H1 (cell line): ENCODE results near the gene GFAP. TPM values are rescaled to one million over a fixed set of nuclear protein-coding genes. Genes with fewer than 3 reads are reported as not detected.

ENCODE experiments used
- CTCF ChIA-PET: fragments of 300-600 bp; sonication (Branson Sonifier 250); formaldehyde crosslinking; loops from one replicate; lab custom pipeline; 2021; ENCODE audit not compliant: partially characterized antibody; lab: Charles Lee
- POLR2A ChIA-PET: fragments of 300-600 bp; sonication (Branson Sonifier 250); formaldehyde crosslinking; loops from one replicate; lab custom pipeline; 2021; ENCODE audit warnings: inconsistent platforms; ENCODE audit not compliant: partially characterized antibody; lab: Charles Lee
- DNase-seq, 2 experiments: peaks; one replicate each; pipeline versions ENCODE4 v3.0.0 to v3.0.0-alpha.2; 2010 to 2022; ENCODE audit warnings: low spot score in 2 of 2, low read depth in 1 of 2, mixed read lengths in 1 of 2
- FAIRE-seq: peaks from 2 replicates; lab custom pipeline; 2011; peaks lifted over from hg19 to GRCh38; lab: Jason Lieb, UNC
- H2AFZ ChIP-seq: 2 replicates; pipeline ENCODE4 v1.8.1; 2012; ENCODE audit warnings: low read length, inconsistent platforms
- H2AK5ac ChIP-seq: 2 replicates; pipeline ENCODE4 v1.6.1; 2013; ENCODE audit warnings: low read depth, low read length
- H2BK120ac ChIP-seq: replicated peaks from 2 replicates; pipeline ENCODE3; 2013; ENCODE audit warnings: low read depth, low read length, inconsistent platforms
- H2BK12ac ChIP-seq: 2 replicates; pipeline ENCODE4 v1.6.1; 2013; ENCODE audit warnings: low read depth, low read length
- H2BK15ac ChIP-seq: 2 replicates; pipeline ENCODE4 v1.6.1; 2013; ENCODE audit warnings: low read length
- H2BK20ac ChIP-seq: 2 replicates; pipeline ENCODE4 v1.6.1; 2013; ENCODE audit warnings: low read length
- H2BK5ac ChIP-seq: 2 replicates; pipeline ENCODE4 v1.6.1; 2013; ENCODE audit warnings: low read depth, low read length
- H3K14ac ChIP-seq: 2 replicates; pipeline ENCODE4 v1.6.1; 2013; ENCODE audit warnings: inconsistent platforms; ENCODE audit not compliant: insufficient read length
- H3K18ac ChIP-seq: 2 replicates; pipeline ENCODE4 v1.6.1; 2013; ENCODE audit warnings: low read length; ENCODE audit errors: extremely low read depth
- H3K23ac ChIP-seq: 2 replicates; pipeline ENCODE4 v1.6.1; 2013; ENCODE audit warnings: inconsistent platforms; ENCODE audit not compliant: insufficient read length
- H3K23me2 ChIP-seq: 2 replicates; pipeline ENCODE4 v1.6.1; 2013; ENCODE audit warnings: low read depth, low read length
- H3K27ac ChIP-seq: 2 replicates; pipeline ENCODE4 v1.6.1; 2011; ENCODE audit warnings: low read depth, low read length, inconsistent platforms
- H3K27me3 ChIP-seq, 4 experiments: replicated peaks in 1 of 4; 1 replicate in 1 of 4; 2 replicates in 3 of 4; pipeline versions ENCODE4 v1.6.1 to v1.8.1; 2011 to 2013; ENCODE audit warnings: low read length in 3 of 4, mild to moderate bottlenecking in 3 of 4, inconsistent platforms in 2 of 4, mixed read lengths in 2 of 4, moderate library complexity in 1 of 4; ENCODE audit not compliant: control insufficient read depth in 3 of 4, insufficient read depth in 3 of 4; ENCODE audit errors: extremely low read depth in 1 of 4
- H3K36me3 ChIP-seq, 4 experiments: 2 replicates each; pipeline versions ENCODE4 v1.6.1 to v1.8.1; 2011 to 2013; ENCODE audit warnings: mild to moderate bottlenecking in 4 of 4, low read length in 3 of 4, moderate library complexity in 2 of 4, control low read depth in 1 of 4, inconsistent platforms in 1 of 4; ENCODE audit not compliant: insufficient read depth in 4 of 4, control insufficient read depth in 2 of 4
- H3K4ac ChIP-seq: replicated peaks from 2 replicates; pipeline ENCODE3; 2013; ENCODE audit warnings: low read length, low read depth, mixed read lengths, inconsistent platforms; ENCODE audit not compliant: insufficient read length
- H3K4me1 ChIP-seq, 4 experiments: replicated peaks in 1 of 4; 1 replicate in 1 of 4; 2 replicates in 3 of 4; pipeline versions ENCODE4 v1.6.1 to v1.8.1; 2011 to 2013; ENCODE audit warnings: low read length in 3 of 4, inconsistent platforms in 2 of 4, mixed read lengths in 1 of 4; ENCODE audit not compliant: insufficient read depth in 4 of 4, control insufficient read depth in 3 of 4
- H3K4me2 ChIP-seq, 2 experiments: 2 replicates each; pipeline versions ENCODE4 v1.6.1 to v1.8.1; 2011 to 2013; ENCODE audit warnings: low read depth in 2 of 2, low read length in 2 of 2, control low read depth in 1 of 2, inconsistent platforms in 1 of 2, mild to moderate bottlenecking in 1 of 2; ENCODE audit not compliant: insufficient read depth in 1 of 2
- H3K4me3 ChIP-seq, 4 experiments: fragments of 200-600, 300-600 bp in 1 of 4; sonication (generic), shearing (Covaris generic), sonication (Bioruptor Twin) in 1 of 4; 2 replicates each; pipeline versions ENCODE4 v1.5.1 to v1.8.1; 2011 to 2016; ENCODE audit warnings: low read length in 4 of 4, low read depth in 3 of 4, control low read depth in 2 of 4, inconsistent platforms in 2 of 4, mild to moderate bottlenecking in 2 of 4, mixed read lengths in 1 of 4, moderate library complexity in 1 of 4; ENCODE audit not compliant: insufficient read depth in 2 of 4; ENCODE audit errors: extremely low read depth in 1 of 4
- H3K56ac ChIP-seq: replicated peaks from 2 replicates; pipeline ENCODE3; 2013; ENCODE audit warnings: low read depth, mild to moderate bottlenecking, mixed read lengths, low read length, inconsistent platforms; ENCODE audit not compliant: insufficient read length
- H3K79me1 ChIP-seq: 2 replicates; pipeline ENCODE4 v1.6.1; 2013; ENCODE audit warnings: low read depth, low read length, control low read depth
- H3K79me2 ChIP-seq, 2 experiments: 2 replicates each; pipeline versions ENCODE4 v1.6.1 to v1.8.1; 2012 to 2013; ENCODE audit warnings: low read length in 2 of 2, mild to moderate bottlenecking in 2 of 2, inconsistent platforms in 1 of 2; ENCODE audit not compliant: insufficient read depth in 2 of 2, control insufficient read depth in 1 of 2
- H3K9ac ChIP-seq, 4 experiments: replicated peaks in 1 of 4; 1 replicate in 1 of 4; 2 replicates in 3 of 4; pipeline versions ENCODE4 v1.6.1 to v1.8.1; 2011 to 2013; ENCODE audit warnings: low read depth in 3 of 4, low read length in 3 of 4, control low read depth in 2 of 4, mild to moderate bottlenecking in 2 of 4, moderate library complexity in 2 of 4, inconsistent platforms in 1 of 4; ENCODE audit errors: extremely low read depth in 1 of 4
- H3K9me3 ChIP-seq, 2 experiments: 2 replicates each; pipeline versions ENCODE4 v1.6.1 to v1.8.1; 2012 to 2013; ENCODE audit warnings: mild to moderate bottlenecking in 2 of 2, moderate library complexity in 2 of 2, control low read depth in 1 of 2, inconsistent platforms in 1 of 2, low read depth in 1 of 2, low read length in 1 of 2, mixed read lengths in 1 of 2; ENCODE audit not compliant: insufficient read depth in 2 of 2
- H4K20me1 ChIP-seq, 2 experiments: replicated peaks in 1 of 2; 2 replicates each; pipeline versions ENCODE3 to v1.8.1; 2011 to 2013; ENCODE audit warnings: inconsistent platforms in 2 of 2, low read length in 2 of 2, mild to moderate bottlenecking in 1 of 2; ENCODE audit not compliant: insufficient read depth in 2 of 2, control insufficient read depth in 1 of 2
- H4K5ac ChIP-seq: 2 replicates; pipeline ENCODE4 v1.6.1; 2013; ENCODE audit warnings: low read length, low read depth, mixed read lengths, inconsistent platforms; ENCODE audit not compliant: insufficient read length
- H4K8ac ChIP-seq: 2 replicates; pipeline ENCODE4 v1.8.0; 2013; ENCODE audit warnings: mild to moderate bottlenecking, moderate library complexity, low read length, inconsistent platforms; ENCODE audit not compliant: insufficient read depth; ENCODE audit errors: extremely low read depth
- H4K91ac ChIP-seq: replicated peaks from 2 replicates; pipeline ENCODE3; 2013; ENCODE audit warnings: low read length, mixed read lengths, inconsistent platforms; ENCODE audit not compliant: insufficient read length
- CHD2 ChIP-seq: IDR thresholded peaks from 2 replicates; pipeline ENCODE4 v1.6.1; 2012; ENCODE audit warnings: low read length, improper control_type of control experiment
- CREB1 ChIP-seq: IDR thresholded peaks from 2 replicates; pipeline ENCODE4 v1.6.1; 2012; ENCODE audit warnings: inconsistent platforms
- EZH2 ChIP-seq: fragments of 200-600 bp; sonication (generic); IDR thresholded peaks from 2 replicates; pipeline ENCODE4 v1.7.1; 2012; ENCODE audit warnings: low read depth, mild to moderate bottlenecking, moderate library complexity, low read length, inconsistent platforms; ENCODE audit not compliant: severe bottlenecking
- GTF2F1 ChIP-seq: IDR thresholded peaks from 2 replicates; pipeline ENCODE4 v1.6.1; 2012; ENCODE audit warnings: low read depth, low read length, improper control_type of control experiment, borderline replicate concordance
- KDM5A ChIP-seq: fragments of 200-600 bp; IDR thresholded peaks from 2 replicates; pipeline ENCODE4 v1.7.1; 2012; ENCODE audit warnings: mild to moderate bottlenecking, low read length, inconsistent platforms, mixed read lengths
- NRF1 ChIP-seq: IDR thresholded peaks from 2 replicates; pipeline ENCODE4 v1.6.1; 2011; ENCODE audit warnings: mild to moderate bottlenecking, low read depth, low read length, improper control_type of control experiment
- TAF1 ChIP-seq: IDR thresholded peaks from 2 replicates; pipeline ENCODE4 v1.6.1; 2011; ENCODE audit warnings: mild to moderate bottlenecking, low read depth, low read length
- TCF12 ChIP-seq: IDR thresholded peaks from 2 replicates; pipeline ENCODE4 v1.6.1; 2011; ENCODE audit warnings: low read depth, mild to moderate bottlenecking, low read length
- ZNF274 ChIP-seq: IDR thresholded peaks from 2 replicates; pipeline ENCODE4 v1.7.0; 2012; ENCODE audit warnings: low read length, borderline replicate concordance; ENCODE audit errors: extremely low read depth
- WGBS, 2 experiments: shearing (Covaris generic) in 1 of 2; methylation state at CpG; one replicate each; pipeline versions ENCODE4 v1.1.6 to v1.1.7; 2013 to 2015; ENCODE audit warnings: low lambda C conversion rate in 2 of 2, mixed read lengths in 2 of 2, inconsistent platforms in 1 of 2, low coverage in 1 of 2, missing lambda C conversion rate in 1 of 2; ENCODE audit not compliant: insufficient replicate concordance in 2 of 2, insufficient coverage in 1 of 2, insufficient read length in 1 of 2; ENCODE audit errors: extremely low coverage in 1 of 2, missing lambda C conversion rate in 1 of 2; 5-methylcytosine and 5-hydroxymethylcytosine counted together
- polyA plus RNA-seq, 7 experiments: library from polyadenylated mRNA; depleted of rRNA in 3 of 7; stranded (reverse) in 5 of 7; unstranded in 2 of 7; fragments of >200 nt in 5 of 7; fragments of 200-250 nt in 2 of 7; gene quantifications; 1 replicate in 5 of 7; 2 replicates in 1 of 7; 4 replicates in 1 of 7; pipeline versions ENCODE4 v1.2.1 to v1.2.3, GENCODE V29; 2011 to 2013; ENCODE audit warnings: missing spikeins in 2 of 7, mixed read lengths in 2 of 7
- total RNA-seq: library from RNA; stranded (reverse); fragmentation: NEBNext Ultra II Directional; extraction: Animal tissue kit (Norgen Biotek cat#: 25700); gene quantifications from 2 replicates; pipeline ENCODE4 v1.2.1, GENCODE V29; 2021
- TF ChIP-seq, protein P1 (sequence below): IDR thresholded peaks from 2 replicates; pipeline ENCODE4 v1.6.1; 2012; ENCODE audit warnings: low read length, inconsistent platforms

The GFAP gene
- total and polyA plus RNA-seq, 2 of the 8 experiments (the other 6 are each of a cell fraction or from before 2014, with no cell fraction given), result 1.3 to 1.5 TPM

- Histone ChIP-seq H3K27me3 (no peaks in the 10 kb centered on the region), H2AFZ (no peak overlapping the region), H3K27ac (no peak overlapping the region), H3K4me3 (no peak overlapping the region), H2BK15ac (no peak overlapping the region), H2BK12ac (no peak overlapping the region), H4K91ac (no peak overlapping the region), H3K79me1 (peaks cover 2% of the 10 kb centered on the region; the same call in 1 of the 2 replicates), H3K18ac (no peak overlapping the region), H3K36me3 (peaks cover 17 to 51% (median 41%) of the 10 kb centered on the region in 4 experiments; a peak in 7 of 8 replicates), H2BK5ac (no peak overlapping the region), H4K20me1 (peaks cover 0 to 11% of the 10 kb centered on the region in 2 experiments), H3K56ac (no peak overlapping the region), H3K4me1 (no peaks in the 10 kb centered on the region), H3K23ac (no peak overlapping the region), H4K8ac (no peak overlapping the region), H3K79me2 (peaks cover 0 to 13% of the 10 kb centered on the region in 2 experiments; a peak in 2 of 4 replicates), H3K9me3 (no peaks in the 10 kb centered on the region), H2BK20ac (no peak overlapping the region), H3K4me2 (no peak overlapping the region), H3K23me2 (no peaks in the 10 kb centered on the region), H2BK120ac (no peak overlapping the region), H2AK5ac (no peak overlapping the region), H3K9ac (no peak overlapping the region), H3K4ac (no peak overlapping the region), H3K14ac (no peak overlapping the region), H4K5ac (no peak overlapping the region)
- DNase-seq, result no peak
- no peak for FAIRE-seq
- ChIA-PET POLR2A (interaction anchor here (1.3 to 1.7 kb wide), 2 partner anchors 9 to 12 kb away, joined by 3 to 6 read pairs; partner anchors contain the start of gene KIF18B), CTCF (interaction anchor here (0.6 to 1.6 kb wide), 5 partner anchors 27 to 1903 kb away, joined by 3 to 5 read pairs (median 3); partner anchors contain the start of gene ACBD4)
- no peak for TF ChIP-seq KDM5A
- TF ChIP-seq, protein P1, sequence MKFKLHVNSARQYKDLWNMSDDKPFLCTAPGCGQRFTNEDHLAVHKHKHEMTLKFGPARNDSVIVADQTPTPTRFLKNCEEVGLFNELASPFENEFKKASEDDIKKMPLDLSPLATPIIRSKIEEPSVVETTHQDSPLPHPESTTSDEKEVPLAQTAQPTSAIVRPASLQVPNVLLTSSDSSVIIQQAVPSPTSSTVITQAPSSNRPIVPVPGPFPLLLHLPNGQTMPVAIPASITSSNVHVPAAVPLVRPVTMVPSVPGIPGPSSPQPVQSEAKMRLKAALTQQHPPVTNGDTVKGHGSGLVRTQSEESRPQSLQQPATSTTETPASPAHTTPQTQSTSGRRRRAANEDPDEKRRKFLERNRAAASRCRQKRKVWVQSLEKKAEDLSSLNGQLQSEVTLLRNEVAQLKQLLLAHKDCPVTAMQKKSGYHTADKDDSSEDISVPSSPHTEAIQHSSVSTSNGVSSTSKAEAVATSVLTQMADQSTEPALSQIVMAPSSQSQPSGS, result no peak
- TF ChIP-seq EZH2, result no peak
- TF ChIP-seq NRF1, result no peak
- TF ChIP-seq TAF1, result no peak
- TF ChIP-seq GTF2F1, result no peak
- TF ChIP-seq CREB1, result no peak
- no peak for TF ChIP-seq CHD2
- TF ChIP-seq ZNF274, result no peak
- TF ChIP-seq TCF12, result no peak
- WGBS, 2 experiments, result 97% methylated on average over 9 of the region's 9 CpGs; no CpG with 5 or more reads in 1 of the 2 experiments
Measured at GRCh38 chr17:44935116-44935515, 19.8 kb upstream of the GFAP start.
